GM12801 (cell line): ENCODE measurements around the gene SLCO4A1.

ENCODE experiments used
- CTCF ChIP-seq: IDR thresholded peaks from one replicate; pipeline ENCODE4 v1.5.1; 2011; ENCODE audit warnings: control low read depth; ENCODE audit not compliant: insufficient read length; ENCODE audit errors: extremely low read depth

Gene SLCO4A1

GRCh38 chr20:62699741-62700140 is 57.4 kb downstream of the SLCO4A1 start:
- TF ChIP-seq CTCF = no peak

GRCh38 chr20:62700261-62700930 is 58.1 kb downstream of the SLCO4A1 start:
- TF ChIP-seq CTCF = no peak

GRCh38 chr20:62701161-62702012 is 59.1 kb downstream of the SLCO4A1 start:
- no peak for TF ChIP-seq CTCF

- TF ChIP-seq CTCF = no peak
These were observed 59.7 kb downstream of the SLCO4A1 start for GRCh38 chr20:62702013-62702300.

GRCh38 chr20:62702895-62703852 is 60.9 kb downstream of the SLCO4A1 start:
- TF ChIP-seq CTCF = no peak

GRCh38 chr20:62703853-62704228 is 61.5 kb downstream of the SLCO4A1 start:
- TF ChIP-seq CTCF = no peak

- no peak for TF ChIP-seq CTCF
These were observed 62.1 kb downstream of the SLCO4A1 start for GRCh38 chr20:62704341-62704948.
